ENCODE data around the gene SCNN1G.

The SCNN1G gene

GRCh38 chr16:23163921-23164320 is 18.6 kb upstream of the SCNN1G start:
- no peaks in the 10 kb centered on the region for H3K4me1 Mint-ChIP-seq
- no peak for DNase-seq
- H3K4me3 Mint-ChIP-seq, result no peak overlapping the region
- H3K27me3 Mint-ChIP-seq, result peaks cover 31% of the 10 kb centered on the region
- H3K36me3 Mint-ChIP-seq, result no peaks in the 10 kb centered on the region
- H3K27ac Mint-ChIP-seq, result no peak overlapping the region
- CTCF ChIA-PET, result no interaction called here
- H3K9me3 Mint-ChIP-seq, result no peaks in the 10 kb centered on the region

- Mint-ChIP-seq H3K9me3 (no peaks in the 10 kb centered on the region), H3K4me1 (no peaks in the 10 kb centered on the region), H3K27me3 (peaks cover 33% of the 10 kb centered on the region), H3K27ac (no peak overlapping the region), H3K36me3 (no peaks in the 10 kb centered on the region), H3K4me3 (no peak overlapping the region)
- CTCF ChIA-PET, result interaction anchor here (1.3 kb wide), 1 partner anchor 271 kb away, joined by 4 read pairs; no protein-coding TSS in a partner anchor
- no peak for DNase-seq
These were observed 17.8 kb upstream of the SCNN1G start for GRCh38 chr16:23164736-23165135.

GRCh38 chr16:23172583-23172982 is 10.0 kb upstream of the SCNN1G start:
- H3K4me1 Mint-ChIP-seq, result no peaks in the 10 kb centered on the region
- peaks cover 27% of the 10 kb centered on the region for H3K27me3 Mint-ChIP-seq
- no peak overlapping the region for H3K27ac Mint-ChIP-seq
- no peaks in the 10 kb centered on the region for H3K9me3 Mint-ChIP-seq
- no peak overlapping the region for H3K4me3 Mint-ChIP-seq
- CTCF ChIA-PET, result no interaction called here
- DNase-seq, result no peak
- H3K36me3 Mint-ChIP-seq, result no peaks in the 10 kb centered on the region

- Mint-ChIP-seq H3K9me3 (no peaks in the 10 kb centered on the region), H3K4me3 (no peak overlapping the region), H3K27ac (no peak overlapping the region), H3K27me3 (peaks cover 29% of the 10 kb centered on the region), H3K36me3 (no peaks in the 10 kb centered on the region), H3K4me1 (no peaks in the 10 kb centered on the region)
- no peak for DNase-seq
- CTCF ChIA-PET, result no interaction called here
These were observed 9.6 kb upstream of the SCNN1G start for GRCh38 chr16:23172994-23173393.

GRCh38 chr16:23174622-23175021 is 7.9 kb upstream of the SCNN1G start:
- CTCF ChIA-PET, result interaction anchor here (1.5 kb wide), 1 partner anchor 260 kb away, joined by 3 read pairs; no protein-coding TSS in a partner anchor
- Mint-ChIP-seq H3K4me1 (no peaks in the 10 kb centered on the region), H3K4me3 (no peak overlapping the region), H3K9me3 (no peaks in the 10 kb centered on the region), H3K27ac (no peak overlapping the region), H3K36me3 (no peaks in the 10 kb centered on the region), H3K27me3 (peaks cover 34% of the 10 kb centered on the region)
- peak; percentile 36 for DNase-seq

- H3K27me3 Mint-ChIP-seq, result peaks cover 37% of the 10 kb centered on the region
- DNase-seq, result no peak
- no peak overlapping the region for H3K4me3 Mint-ChIP-seq
- H3K9me3 Mint-ChIP-seq, result no peaks in the 10 kb centered on the region
- H3K4me1 Mint-ChIP-seq, result no peaks in the 10 kb centered on the region
- H3K36me3 Mint-ChIP-seq, result no peaks in the 10 kb centered on the region
- CTCF ChIA-PET, result interaction anchor here (1.9 kb wide), 1 partner anchor 260 kb away, joined by 11 read pairs; no protein-coding TSS in a partner anchor
- no peak overlapping the region for H3K27ac Mint-ChIP-seq
These were observed 6.9 kb upstream of the SCNN1G start for GRCh38 chr16:23175651-23176050.

- Mint-ChIP-seq H3K4me3 (no peak overlapping the region), H3K27ac (no peak overlapping the region), H3K36me3 (no peaks in the 10 kb centered on the region), H3K9me3 (no peaks in the 10 kb centered on the region), H3K4me1 (peaks cover 8% of the 10 kb centered on the region), H3K27me3 (peaks cover 67% of the 10 kb centered on the region)
- DNase-seq, result no peak
- CTCF ChIA-PET, result interaction anchor here (0.7 to 5.8 kb wide), 5 partner anchors 68 to 280 kb away, joined by 3 to 89 read pairs (median 3); no protein-coding TSS in a partner anchor
These were observed 1.0 kb upstream of the SCNN1G start for GRCh38 chr16:23181506-23181905.

GRCh38 chr16:23182206-23182678 is 303 bp upstream of the SCNN1G start:
- no peaks in the 10 kb centered on the region for H3K9me3 Mint-ChIP-seq
- CTCF ChIA-PET, result interaction anchor here (1.1 to 5.8 kb wide), 3 partner anchors 26 to 253 kb away, joined by 3 to 89 read pairs (median 3); no protein-coding TSS in a partner anchor
- peaks cover 74% of the 10 kb centered on the region for H3K27me3 Mint-ChIP-seq
- H3K4me3 Mint-ChIP-seq, result no peak overlapping the region
- H3K27ac Mint-ChIP-seq, result no peak overlapping the region
- no peaks in the 10 kb centered on the region for H3K36me3 Mint-ChIP-seq
- H3K4me1 Mint-ChIP-seq, result peaks cover 8% of the 10 kb centered on the region
- peak; percentile 84 for DNase-seq

GRCh38 chr16:23183543-23183862 is 958 bp downstream of the SCNN1G start:
- CTCF ChIA-PET, result interaction anchor here (0.7 to 5.8 kb wide), 2 partner anchors 251 to 284 kb away, joined by 3 to 89 read pairs; no protein-coding TSS in a partner anchor
- H3K27me3 Mint-ChIP-seq, result peaks cover 75% of the 10 kb centered on the region
- H3K4me3 Mint-ChIP-seq, result no peak overlapping the region
- peaks cover 8% of the 10 kb centered on the region for H3K4me1 Mint-ChIP-seq
- H3K27ac Mint-ChIP-seq, result no peak overlapping the region
- DNase-seq, result no peak
- no peaks in the 10 kb centered on the region for H3K36me3 Mint-ChIP-seq
- no peaks in the 10 kb centered on the region for H3K9me3 Mint-ChIP-seq

GRCh38 chr16:23185656-23186055 is 3.1 kb downstream of the SCNN1G start:
- H3K27ac Mint-ChIP-seq, result no peak overlapping the region
- H3K27me3 Mint-ChIP-seq, result peaks cover 80% of the 10 kb centered on the region
- H3K36me3 Mint-ChIP-seq, result no peaks in the 10 kb centered on the region
- H3K4me3 Mint-ChIP-seq, result no peak overlapping the region
- no peak for DNase-seq
- H3K4me1 Mint-ChIP-seq, result peaks cover 8% of the 10 kb centered on the region
- H3K9me3 Mint-ChIP-seq, result no peaks in the 10 kb centered on the region
- CTCF ChIA-PET, result interaction anchor here (5.8 kb wide), 1 partner anchor 249 kb away, joined by 89 read pairs; no protein-coding TSS in a partner anchor

GRCh38 chr16:23186171-23186570 is 3.6 kb downstream of the SCNN1G start:
- H3K27ac Mint-ChIP-seq, result no peak overlapping the region
- H3K4me1 Mint-ChIP-seq, result peaks cover 8% of the 10 kb centered on the region
- no peak overlapping the region for H3K4me3 Mint-ChIP-seq
- H3K9me3 Mint-ChIP-seq, result no peaks in the 10 kb centered on the region
- H3K27me3 Mint-ChIP-seq, result peaks cover 81% of the 10 kb centered on the region
- no peak for DNase-seq
- CTCF ChIA-PET, result interaction anchor here (1.2 kb wide), 1 partner anchor 248 kb away, joined by 3 read pairs; no protein-coding TSS in a partner anchor
- no peaks in the 10 kb centered on the region for H3K36me3 Mint-ChIP-seq

- no peak overlapping the region for H3K4me3 Mint-ChIP-seq
- no peak for DNase-seq
- no peaks in the 10 kb centered on the region for H3K9me3 Mint-ChIP-seq
- no peaks in the 10 kb centered on the region for H3K36me3 Mint-ChIP-seq
- H3K27me3 Mint-ChIP-seq, result peaks cover 80% of the 10 kb centered on the region
- H3K27ac Mint-ChIP-seq, result no peak overlapping the region
- no peaks in the 10 kb centered on the region for H3K4me1 Mint-ChIP-seq
- CTCF ChIA-PET, result interaction anchor here (0.6 to 1.2 kb wide), 2 partner anchors 245 to 247 kb away, joined by 3 read pairs; no protein-coding TSS in a partner anchor
These were observed 4.8 kb downstream of the SCNN1G start for GRCh38 chr16:23187341-23187740.

GRCh38 chr16:23188911-23189310 is 6.4 kb downstream of the SCNN1G start:
- Mint-ChIP-seq H3K27me3 (peaks cover 65% of the 10 kb centered on the region), H3K4me3 (no peak overlapping the region), H3K36me3 (no peaks in the 10 kb centered on the region), H3K4me1 (no peaks in the 10 kb centered on the region), H3K9me3 (no peaks in the 10 kb centered on the region), H3K27ac (no peak overlapping the region)
- no peak for DNase-seq
- CTCF ChIA-PET, result no interaction called here

- H3K27me3 Mint-ChIP-seq, result peaks cover 34% of the 10 kb centered on the region
- no peak for DNase-seq
- CTCF ChIA-PET, result no interaction called here
- H3K9me3 Mint-ChIP-seq, result no peaks in the 10 kb centered on the region
- H3K4me1 Mint-ChIP-seq, result no peaks in the 10 kb centered on the region
- H3K27ac Mint-ChIP-seq, result no peak overlapping the region
- no peaks in the 10 kb centered on the region for H3K36me3 Mint-ChIP-seq
- no peak overlapping the region for H3K4me3 Mint-ChIP-seq
These were observed 12.1 kb downstream of the SCNN1G start for GRCh38 chr16:23194497-23195221.

All from activated naive CD4-positive, alpha-beta T cell treated with anti-CD3 and anti-CD28 coated beads, Interleukin-2, amount 10 ng/mL, durations not matched to agents 7 days and 5 days (primary cell).